DMS 273 (cell line): Measurements from ENCODE around the gene LRP1-AS.

ENCODE experiments used
- DNase-seq: peaks from one replicate; lab custom pipeline; 2025; ENCODE audit not compliant: unreplicated experiment; lab: John Stamatoyannopoulos, UW

The LRP1-AS gene

GRCh38 chr12:57160741-57161140 lies 13.3 kb upstream of the LRP1-AS start:
- no peak for DNase-seq

DNA sequence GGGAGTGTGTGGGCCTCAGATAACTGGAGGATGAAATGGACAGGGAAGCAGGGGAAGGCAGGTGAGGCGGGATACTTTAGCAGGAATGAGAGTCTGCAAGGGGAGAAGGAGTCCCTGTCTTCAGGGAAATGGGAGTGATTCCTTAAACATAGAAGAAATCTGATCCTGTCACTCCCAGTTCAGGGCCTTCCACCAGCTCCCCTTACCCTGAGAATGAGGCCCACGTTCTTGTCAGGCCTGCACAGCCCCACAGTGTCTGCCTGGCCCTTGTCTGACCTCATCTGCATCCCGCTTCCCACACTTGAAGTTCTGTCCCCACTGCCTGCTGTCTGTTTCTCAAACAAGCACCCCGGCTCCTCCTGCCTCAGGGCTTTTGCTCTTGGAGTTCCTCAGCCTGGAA lies 12.6 kb upstream of the LRP1-AS start:
- DNase-seq = no peak

- peak; percentile 73 for DNase-seq
These were observed 11.9 kb upstream of the LRP1-AS start for GRCh38 chr12:57159311-57159710.

- DNase-seq = peak; percentile 64
These were observed 11.2 kb upstream of the LRP1-AS start for GRCh38 chr12:57158665-57159064.

DNA sequence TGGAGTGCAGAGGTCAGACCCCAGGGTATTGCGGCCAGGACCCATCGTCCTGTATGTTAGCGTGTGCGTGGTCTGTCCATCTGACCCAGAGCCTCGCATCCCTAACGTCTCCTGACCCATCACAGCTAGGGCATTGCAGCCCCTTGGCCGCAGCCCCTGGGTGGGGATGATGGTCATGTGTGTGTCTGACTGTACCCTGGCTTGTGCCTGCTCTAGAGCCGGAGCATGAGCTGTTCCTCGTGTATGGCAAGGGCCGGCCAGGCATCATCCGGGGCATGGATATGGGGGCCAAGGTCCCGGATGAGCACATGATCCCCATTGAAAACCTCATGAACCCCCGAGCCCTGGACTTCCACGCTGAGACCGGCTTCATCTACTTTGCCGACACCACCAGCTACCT lies 10.8 kb upstream of the LRP1-AS start:
- DNase-seq = no peak

DNA sequence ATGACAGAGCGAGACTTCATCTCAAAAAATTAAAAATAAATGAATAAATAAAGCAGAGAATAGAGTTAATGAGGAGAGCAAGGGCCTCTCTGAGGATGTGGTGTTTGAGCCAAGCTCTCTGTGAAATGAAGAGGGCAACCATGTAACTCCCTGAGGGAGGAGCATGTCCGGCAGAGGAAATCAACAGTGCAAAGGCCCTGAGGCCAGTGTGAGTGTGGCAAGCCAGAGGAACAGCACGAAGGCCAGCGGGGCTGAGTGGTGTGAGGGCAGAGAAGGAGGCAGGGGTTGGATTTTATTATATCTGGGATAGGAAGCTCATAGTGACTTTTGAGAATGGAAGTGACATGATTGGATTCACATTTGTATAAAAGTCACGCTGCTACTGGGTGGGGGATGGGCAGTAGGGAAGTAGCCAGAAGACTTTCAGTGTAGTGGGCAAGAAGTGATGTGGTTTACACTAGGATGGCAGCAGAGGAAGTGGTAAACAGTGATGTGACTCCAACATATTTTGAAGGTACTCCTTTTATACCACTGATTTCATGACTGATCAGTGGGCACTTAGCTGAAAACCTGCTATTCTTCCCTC lies 10.3 kb upstream of the LRP1-AS start:
- DNase-seq = no peak

DNA sequence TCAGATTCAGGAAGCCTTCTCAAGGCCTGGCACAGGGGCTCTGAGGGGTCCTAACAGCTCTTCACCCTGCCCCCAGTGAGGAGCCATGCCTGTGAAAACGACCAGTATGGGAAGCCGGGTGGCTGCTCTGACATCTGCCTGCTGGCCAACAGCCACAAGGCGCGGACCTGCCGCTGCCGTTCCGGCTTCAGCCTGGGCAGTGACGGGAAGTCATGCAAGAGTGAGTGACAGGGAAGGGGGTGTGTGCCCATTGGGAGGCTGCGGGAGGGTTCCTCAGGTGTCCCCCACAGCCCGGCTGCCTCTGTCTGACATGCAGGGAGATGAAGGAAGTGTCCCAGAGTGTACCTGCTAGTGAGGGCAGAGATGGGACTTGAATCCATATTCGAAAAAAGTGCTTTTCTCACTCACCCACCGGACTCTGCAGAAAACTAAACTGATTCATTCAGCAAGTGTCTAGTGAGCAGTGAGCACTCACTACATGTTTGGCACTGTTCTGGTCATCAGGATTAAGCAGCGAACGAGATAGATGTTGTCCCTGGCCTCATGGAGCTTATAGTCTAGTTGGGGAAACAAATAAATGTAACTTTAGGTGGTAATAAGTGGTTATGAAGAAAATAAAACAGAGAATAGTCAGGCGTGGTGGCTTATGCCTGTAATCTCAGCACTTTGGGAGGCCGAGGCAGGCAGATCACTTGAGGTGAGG lies 9.4 kb upstream of the LRP1-AS start:
- DNase-seq = peak; percentile 43

DNA sequence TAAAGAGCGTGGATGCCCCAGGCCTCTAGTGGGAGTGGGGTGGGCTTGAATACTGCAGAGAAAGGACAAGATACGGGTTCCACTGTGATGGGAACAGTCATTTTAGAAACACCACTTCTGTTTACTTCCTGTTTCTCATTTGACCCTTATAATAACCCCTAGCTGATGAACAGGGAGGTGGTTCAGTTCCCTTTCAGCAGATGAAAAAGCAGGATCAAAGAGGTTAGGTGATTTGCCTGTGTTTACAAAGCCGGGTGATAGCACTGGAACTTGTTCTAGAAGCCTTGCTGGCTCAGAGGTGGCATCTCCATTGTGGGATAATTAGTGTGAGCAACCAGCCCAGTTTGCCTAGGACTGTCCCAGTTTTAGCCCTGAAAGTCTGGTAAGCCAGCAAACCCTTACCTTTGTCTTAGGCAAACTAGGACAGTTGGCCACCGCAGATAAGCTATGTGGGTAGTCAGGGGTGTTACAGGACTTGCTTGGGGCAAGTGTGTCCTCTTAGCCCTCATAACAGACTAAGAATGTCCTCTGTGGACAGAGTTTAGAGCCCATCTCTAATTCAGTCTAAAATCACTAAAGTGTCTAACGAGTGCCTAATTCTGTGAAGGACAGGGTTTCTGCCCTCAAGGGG lies 7.5 kb upstream of the LRP1-AS start:
- no peak for DNase-seq

GRCh38 chr12:57154076-57154475 lies 6.7 kb upstream of the LRP1-AS start:
- no peak for DNase-seq

- no peak for DNase-seq
These were observed 6.1 kb upstream of the LRP1-AS start for GRCh38 chr12:57153415-57153997.

GRCh38 chr12:57152639-57153038 lies 5.2 kb upstream of the LRP1-AS start:
- no peak for DNase-seq

DNA sequence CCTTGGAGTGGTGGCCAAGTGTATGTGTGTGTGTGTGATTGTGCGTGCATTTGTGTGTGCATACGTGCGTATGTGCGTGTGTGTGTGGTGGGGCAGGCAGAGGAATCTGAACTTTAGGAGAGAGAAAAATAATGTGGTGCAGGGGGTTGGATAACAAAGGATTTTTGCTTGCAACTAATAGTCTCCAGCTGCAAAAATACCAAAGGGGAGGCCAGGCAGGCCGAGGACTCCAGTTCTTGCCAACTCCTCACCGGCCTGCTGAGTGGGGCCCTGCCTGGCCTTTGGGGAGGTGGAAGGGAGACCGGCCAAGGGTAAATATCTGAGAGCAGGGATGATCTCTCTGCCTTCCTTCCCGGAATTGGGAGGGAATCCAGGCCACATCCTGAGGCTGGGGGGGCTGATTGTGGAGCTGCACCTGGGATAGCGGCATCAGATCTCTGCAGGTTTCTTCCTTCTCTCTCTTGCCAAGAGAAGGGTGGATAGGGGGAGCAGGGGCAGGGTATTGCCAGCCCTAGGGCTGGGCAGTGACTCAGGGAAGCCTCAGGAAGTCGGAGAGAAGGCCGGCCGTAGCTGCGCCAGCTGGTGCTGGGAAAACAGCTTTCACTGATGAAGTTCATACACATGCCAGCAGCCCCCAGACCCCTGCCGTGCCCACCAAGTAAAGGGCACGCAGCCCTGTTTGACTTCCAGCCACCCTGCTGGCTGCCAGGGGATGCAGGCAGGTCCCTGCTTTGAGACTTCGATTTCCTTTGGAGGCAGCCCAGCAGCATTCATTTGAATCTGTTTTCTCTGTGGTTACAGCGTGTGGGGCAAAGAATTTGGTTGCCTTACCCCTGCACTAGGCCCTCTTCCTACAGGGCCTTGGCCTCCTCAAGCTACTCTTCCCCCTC lies 4.6 kb upstream of the LRP1-AS start:
- no peak for DNase-seq

GRCh38 chr12:57150400-57151000 lies 3.1 kb upstream of the LRP1-AS start:
- no peak for DNase-seq

DNA sequence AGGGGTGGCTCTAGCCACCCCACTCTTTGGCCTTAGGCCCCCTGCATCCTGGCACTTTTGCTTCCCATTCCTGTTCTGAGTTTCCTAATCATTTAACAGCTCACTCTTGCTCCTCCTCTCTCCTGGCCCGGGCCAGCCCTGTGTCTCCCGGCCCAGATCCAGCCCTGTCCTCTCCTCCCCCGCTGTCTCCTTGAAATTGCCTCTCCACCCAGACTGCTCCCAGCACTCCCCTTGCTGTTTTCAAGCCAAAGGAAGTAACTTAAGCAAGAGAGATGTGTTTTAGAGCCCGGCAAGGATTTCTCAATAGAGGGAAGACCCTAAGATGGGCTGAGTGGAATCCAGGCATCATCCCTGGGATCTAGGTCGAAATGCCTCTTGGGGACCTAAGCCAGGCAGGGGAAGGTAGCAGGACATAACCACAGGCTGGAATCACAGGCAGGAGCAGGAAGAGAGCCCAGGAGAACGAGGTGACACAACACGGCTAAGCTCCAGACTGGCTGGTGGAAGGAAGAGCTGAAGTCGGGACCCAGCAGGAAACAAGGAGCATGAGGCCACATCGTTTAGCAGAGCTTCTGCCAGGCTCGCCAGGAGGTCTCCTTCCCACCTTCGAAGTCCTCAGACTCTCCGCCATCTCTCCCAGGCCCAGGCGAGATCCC lies 2.0 kb upstream of the LRP1-AS start:
- DNase-seq = no peak

DNA sequence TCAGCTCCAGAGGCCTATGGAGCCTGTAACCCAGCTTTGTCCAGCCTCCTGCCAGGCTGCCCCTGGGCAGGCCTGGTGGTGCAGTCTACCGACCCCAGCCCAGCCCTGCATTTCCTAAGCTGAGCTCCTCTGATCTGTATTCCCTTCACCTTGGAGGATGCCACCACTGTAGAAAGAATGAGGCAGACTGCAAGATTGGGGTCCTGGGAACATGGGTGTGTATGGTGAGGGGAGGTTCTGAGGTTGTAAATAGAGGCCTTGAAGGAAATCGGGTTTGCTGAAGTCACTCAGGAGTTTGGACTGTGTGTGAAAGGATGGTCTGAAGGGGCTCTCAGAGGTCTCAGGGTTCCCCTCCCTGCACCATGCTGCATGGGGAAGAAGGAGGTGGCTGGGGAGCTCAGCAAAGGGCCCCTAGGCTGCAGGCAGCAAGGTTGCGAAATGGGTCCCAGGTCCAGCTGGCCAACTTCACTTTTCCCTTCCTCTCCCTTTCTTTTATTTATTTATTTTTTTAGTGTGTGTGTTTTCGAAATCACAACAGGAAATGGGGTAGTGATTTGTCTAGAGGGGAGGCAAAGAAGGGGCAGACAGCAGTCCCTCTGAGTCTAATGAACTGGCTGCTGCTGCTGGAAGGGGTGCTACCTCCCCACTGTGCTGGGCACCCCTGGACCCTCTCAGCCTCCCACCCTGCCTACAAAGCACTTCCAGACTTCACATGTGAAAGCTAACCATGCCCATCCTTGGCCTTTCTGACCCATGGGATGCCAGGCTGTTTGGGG lies 1.2 kb upstream of the LRP1-AS start:
- no peak for DNase-seq

- no peak for DNase-seq
These were observed 1.3 kb downstream of the LRP1-AS start for GRCh38 chr12:57146092-57146491.

GRCh38 chr12:57145460-57146059 lies 1.9 kb downstream of the LRP1-AS start:
- DNase-seq = no peak

GRCh38 chr12:57143454-57143853 lies 4.0 kb downstream of the LRP1-AS start:
- DNase-seq = no peak

DNA sequence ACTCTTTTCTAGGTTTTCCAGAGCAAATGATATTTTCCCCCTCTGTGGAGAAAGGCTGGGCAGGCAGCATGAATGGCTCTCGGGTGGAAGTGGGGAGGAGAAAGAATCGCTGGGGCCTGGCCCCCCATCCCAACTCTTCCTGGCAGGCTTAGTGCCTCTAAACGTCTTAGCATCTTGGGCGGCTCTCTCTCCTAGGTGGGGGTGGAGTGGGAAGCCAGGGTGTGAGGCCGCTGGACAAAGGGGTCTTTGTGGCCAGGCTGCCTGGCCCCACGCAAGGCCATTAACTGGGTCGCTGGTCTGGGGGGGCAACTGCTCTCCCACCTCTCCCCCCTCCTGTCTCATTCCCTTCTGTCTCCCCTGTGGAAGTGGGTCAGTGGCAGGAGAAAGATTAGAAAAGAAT lies 4.7 kb downstream of the LRP1-AS start:
- DNase-seq = no peak
